MCF 10A (cell line): ENCODE results near the gene NQO2. TPM values are rescaled to one million over a fixed set of nuclear protein-coding genes. Genes with fewer than 3 reads are reported as not detected.

Source experiments
- BruUV-seq: library from RNA; stranded (reverse); fragments of 400-500 nt; replicated peaks from 2 replicates; lab custom pipeline; 2021; lab: Mats Ljungman, UMichigan
- CTCF ChIA-PET: fragments of 300-600 bp; sonication (Branson Sonifier 250); formaldehyde crosslinking; extraction: SDS; loops from one replicate; lab custom pipeline; 2021; ENCODE audit warnings: antibody characterized with exemption, inconsistent platforms; lab: Yijun Ruan, JAX
- POLR2A ChIA-PET: fragments of 300-600, 350-650 bp; sonication (Branson Sonifier 250); formaldehyde crosslinking; extraction: SDS; loops from one replicate; lab custom pipeline; 2020; ENCODE audit warnings: antibody characterized with exemption, inconsistent platforms; lab: Yijun Ruan, JAX
- DNase-seq: peaks from one replicate; pipeline ENCODE4 v3.0.0-alpha.2; 2018; ENCODE audit not compliant: unreplicated experiment
- H3K27ac Mint-ChIP-seq: one replicate; pipeline ENCODE4 v1.8.0; 2022; ENCODE audit warnings: mild to moderate bottlenecking, low read depth, mixed read lengths; ENCODE audit not compliant: unreplicated experiment
- H3K27me3 Mint-ChIP-seq: one replicate; pipeline ENCODE4 v1.8.0; 2022; ENCODE audit warnings: mixed read lengths; ENCODE audit not compliant: insufficient read depth, unreplicated experiment
- H3K36me3 Mint-ChIP-seq: one replicate; pipeline ENCODE4 v1.8.0; 2022; ENCODE audit warnings: mild to moderate bottlenecking, moderate library complexity, mixed read lengths; ENCODE audit not compliant: insufficient read depth, unreplicated experiment
- H3K4me1 Mint-ChIP-seq: one replicate; pipeline ENCODE4 v1.8.0; 2022; ENCODE audit warnings: mixed read lengths; ENCODE audit not compliant: insufficient read depth, unreplicated experiment
- H3K4me3 Mint-ChIP-seq: one replicate; pipeline ENCODE4 v1.8.0; 2022; ENCODE audit warnings: mild to moderate bottlenecking, moderate library complexity, mixed read lengths; ENCODE audit not compliant: unreplicated experiment
- H3K9me3 Mint-ChIP-seq: one replicate; pipeline ENCODE4 v1.8.0; 2022; ENCODE audit warnings: mixed read lengths; ENCODE audit not compliant: unreplicated experiment
- intact Hi-C: fragments of 100-400 bp; cut with micrococcal nuclease; formaldehyde crosslinking; loops from 2 replicates; pipeline ENCODE4 v1.14.1; 2022
- total RNA-seq: library from RNA; stranded (reverse); gene quantifications from 2 replicates; pipeline ENCODE4 v1.2.3, GENCODE V29; 2022
- TF ChIP-seq, protein P1 (sequence below): fragments of 200-600 bp; IDR thresholded peaks from one replicate; pipeline ENCODE4 v1.8.0; 2022; ENCODE audit warnings: antibody characterized with exemption, mild to moderate bottlenecking; ENCODE audit not compliant: unreplicated experiment

Gene NQO2
- total RNA-seq, 1 experiment from 2014 or later = 18.6 TPM

DNA sequence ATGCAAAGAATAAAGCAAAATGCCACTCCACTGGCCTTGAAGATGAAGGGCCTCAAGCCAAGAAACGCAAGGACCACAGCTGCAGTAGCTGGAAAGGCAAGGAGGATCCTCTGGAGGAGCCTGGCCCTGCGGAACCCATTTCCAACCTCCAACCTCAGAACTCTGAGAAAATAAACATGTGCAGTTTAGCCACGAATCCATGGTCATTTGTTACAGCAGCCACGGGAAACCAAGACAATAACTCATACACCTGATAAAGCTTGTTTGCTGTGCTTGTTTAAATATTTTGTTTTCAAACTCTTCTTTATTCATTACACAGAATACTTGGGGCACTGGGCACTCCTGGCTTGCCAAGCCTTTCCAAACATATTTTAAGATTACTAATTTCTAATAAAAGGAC lies 38.8 kb upstream of the NQO2 start:
- Mint-ChIP-seq H3K9me3 (no peaks in the 10 kb centered on the region), H3K27me3 (no peaks in the 10 kb centered on the region), H3K36me3 (peaks cover 11% of the 10 kb centered on the region), H3K27ac (no peak overlapping the region), H3K4me1 (no peaks in the 10 kb centered on the region), H3K4me3 (no peak overlapping the region)
- intact Hi-C loops = no loop called here
- TF ChIP-seq, protein P1, sequence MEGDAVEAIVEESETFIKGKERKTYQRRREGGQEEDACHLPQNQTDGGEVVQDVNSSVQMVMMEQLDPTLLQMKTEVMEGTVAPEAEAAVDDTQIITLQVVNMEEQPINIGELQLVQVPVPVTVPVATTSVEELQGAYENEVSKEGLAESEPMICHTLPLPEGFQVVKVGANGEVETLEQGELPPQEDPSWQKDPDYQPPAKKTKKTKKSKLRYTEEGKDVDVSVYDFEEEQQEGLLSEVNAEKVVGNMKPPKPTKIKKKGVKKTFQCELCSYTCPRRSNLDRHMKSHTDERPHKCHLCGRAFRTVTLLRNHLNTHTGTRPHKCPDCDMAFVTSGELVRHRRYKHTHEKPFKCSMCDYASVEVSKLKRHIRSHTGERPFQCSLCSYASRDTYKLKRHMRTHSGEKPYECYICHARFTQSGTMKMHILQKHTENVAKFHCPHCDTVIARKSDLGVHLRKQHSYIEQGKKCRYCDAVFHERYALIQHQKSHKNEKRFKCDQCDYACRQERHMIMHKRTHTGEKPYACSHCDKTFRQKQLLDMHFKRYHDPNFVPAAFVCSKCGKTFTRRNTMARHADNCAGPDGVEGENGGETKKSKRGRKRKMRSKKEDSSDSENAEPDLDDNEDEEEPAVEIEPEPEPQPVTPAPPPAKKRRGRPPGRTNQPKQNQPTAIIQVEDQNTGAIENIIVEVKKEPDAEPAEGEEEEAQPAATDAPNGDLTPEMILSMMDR = no peak
- no peak for DNase-seq
- POLR2A ChIA-PET = no interaction called here
- no TSS peak for BruUV-seq
- CTCF ChIA-PET = interaction anchor here (0.6 to 1.1 kb wide), 2 partner anchors 26 to 416 kb away, joined by 4 read pairs; no protein-coding TSS in a partner anchor

DNA sequence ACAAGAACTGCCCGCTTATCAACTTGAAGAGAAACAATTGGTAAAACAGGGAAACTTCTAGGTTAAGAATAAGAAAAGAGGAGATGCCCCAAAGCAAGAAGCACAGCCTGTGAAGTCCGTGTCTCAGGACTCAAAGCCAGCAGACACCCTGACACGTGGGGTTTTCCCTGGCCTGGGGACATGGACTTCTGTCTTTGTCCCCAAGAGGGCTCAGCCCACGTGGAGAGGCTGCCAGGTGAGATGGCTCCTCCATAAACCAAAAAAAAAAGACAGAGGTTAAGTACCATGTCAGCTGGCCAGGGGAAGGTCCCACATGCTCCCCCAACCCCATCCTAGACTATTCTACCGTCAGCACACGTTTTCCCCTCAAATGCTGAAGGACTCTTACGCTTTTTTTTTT lies 38.2 kb upstream of the NQO2 start:
- Mint-ChIP-seq H3K9me3 (no peaks in the 10 kb centered on the region), H3K27ac (no peak overlapping the region), H3K4me3 (no peak overlapping the region), H3K27me3 (no peaks in the 10 kb centered on the region), H3K4me1 (no peaks in the 10 kb centered on the region), H3K36me3 (peaks cover 6% of the 10 kb centered on the region)
- DNase-seq = no peak
- BruUV-seq = no TSS peak
- intact Hi-C loops = no loop called here
- TF ChIP-seq, protein P1 = no peak
- ChIA-PET POLR2A (no interaction called here), CTCF (interaction anchor here (0.6 kb wide), 1 partner anchor 13 kb away, joined by 3 read pairs; no protein-coding TSS in a partner anchor)

DNA sequence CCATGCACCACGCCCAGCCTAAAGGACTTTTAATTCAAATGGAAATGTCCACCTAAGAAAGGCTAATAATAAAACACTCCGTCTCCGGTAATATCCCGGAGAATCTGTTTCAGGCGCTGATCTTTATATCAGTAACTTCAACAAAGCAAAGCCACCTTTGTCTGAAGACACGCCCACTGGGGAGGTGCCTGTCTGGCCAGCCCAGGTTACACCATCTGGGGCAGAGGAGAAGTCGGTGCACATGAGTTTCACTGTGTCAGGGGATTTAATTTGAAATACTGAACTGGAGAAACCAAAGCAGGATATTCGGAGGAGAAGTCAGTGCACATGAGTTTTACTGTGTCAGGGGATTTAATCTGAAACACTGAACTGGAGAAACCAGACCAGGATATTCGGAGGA lies 37.7 kb upstream of the NQO2 start:
- Mint-ChIP-seq H3K36me3 (peaks cover 6% of the 10 kb centered on the region), H3K27me3 (no peaks in the 10 kb centered on the region), H3K9me3 (no peaks in the 10 kb centered on the region), H3K4me1 (no peaks in the 10 kb centered on the region), H3K4me3 (no peak overlapping the region), H3K27ac (no peak overlapping the region)
- TF ChIP-seq, protein P1 = no peak
- no TSS peak for BruUV-seq
- POLR2A ChIA-PET = no interaction called here
- intact Hi-C loops = no loop called here
- CTCF ChIA-PET = interaction anchor here (0.6 kb wide), 1 partner anchor 12 kb away, joined by 3 read pairs; no protein-coding TSS in a partner anchor
- DNase-seq = no peak

DNA sequence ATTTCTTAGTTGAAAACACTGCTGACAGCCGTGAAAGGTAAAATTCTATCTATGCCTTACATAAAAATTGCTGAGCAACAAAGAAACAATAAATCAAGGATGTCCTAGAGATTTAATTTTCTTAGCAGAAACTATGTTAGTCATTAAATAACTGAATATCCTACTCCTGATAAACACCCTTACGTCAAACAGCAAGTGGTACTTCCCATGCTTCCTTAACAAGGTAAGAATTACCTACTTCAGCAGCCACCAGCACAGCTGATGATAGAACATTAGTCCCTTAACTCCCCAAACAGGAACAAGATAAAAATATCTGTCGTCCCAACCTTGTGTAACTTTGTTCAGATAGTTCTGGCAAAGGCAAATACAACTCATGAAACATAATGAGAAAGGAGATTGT lies 37.1 kb upstream of the NQO2 start:
- no peak overlapping the region for H3K27ac Mint-ChIP-seq
- H3K4me1 Mint-ChIP-seq = no peaks in the 10 kb centered on the region
- no peak overlapping the region for H3K4me3 Mint-ChIP-seq
- no peaks in the 10 kb centered on the region for H3K27me3 Mint-ChIP-seq
- TF ChIP-seq, protein P1 = no peak
- DNase-seq = no peak
- CTCF ChIA-PET = interaction anchor here (0.7 to 1.1 kb wide), 2 partner anchors 33 to 116 kb away, joined by 3 to 5 read pairs; no protein-coding TSS in a partner anchor
- H3K36me3 Mint-ChIP-seq = peaks cover 6% of the 10 kb centered on the region
- POLR2A ChIA-PET = no interaction called here
- no peaks in the 10 kb centered on the region for H3K9me3 Mint-ChIP-seq
- intact Hi-C loops = no loop called here
- no TSS peak for BruUV-seq
